ENCODE measurements around the gene FLOT1.

GRCh38 chr6:30767944-30768301, 25.4 kb upstream of the FLOT1 start:
- no peak for TF ChIP-seq CTCF (IDR thresholded peaks at IDR 0.05)
- no peak for TF ChIP-seq POLR2A (IDR thresholded peaks at IDR 0.05)
